Kidney epithelial cell (primary cell): ENCODE data around the gene PRR13. TPM values are rescaled to one million over a fixed set of nuclear protein-coding genes. Genes with fewer than 3 reads are reported as not detected.

Experiments
- DNase-seq: peaks from one replicate; pipeline ENCODE4 v3.0.0-alpha.2; 2010; ENCODE audit warnings: low read depth
- H3K27me3 ChIP-seq: 2 replicates; pipeline ENCODE4 v1.6.0; 2011; ENCODE audit warnings: low read length; ENCODE audit not compliant: control insufficient read depth, insufficient read depth
- H3K36me3 ChIP-seq: 2 replicates; pipeline ENCODE4 v1.5.1; 2011; ENCODE audit warnings: low read length; ENCODE audit not compliant: control insufficient read depth, insufficient read depth
- H3K4me3 ChIP-seq: 2 replicates; pipeline ENCODE4 v1.5.1; 2011; ENCODE audit warnings: low read depth, mild to moderate bottlenecking, control low read depth, low read length
- CTCF ChIP-seq: IDR thresholded peaks from 2 replicates; pipeline ENCODE4 v1.5.1; 2011; ENCODE audit warnings: mild to moderate bottlenecking, moderate library complexity, low read length, control low read depth, inconsistent platforms; ENCODE audit not compliant: insufficient read depth, poor library complexity, severe bottlenecking
- total RNA-seq: library from RNA; depleted of rRNA; stranded (reverse); fragments of >200 nt; gene quantifications from 2 replicates; pipeline ENCODE4 v1.2.3, GENCODE V29; 2015

The PRR13 gene
- total RNA-seq, 1 donor from 2014 or later = 91.4 TPM

GRCh38 chr12:53481939-53482586 lies 40.5 kb downstream of the PRR13 start:
- no peak for DNase-seq
- H3K36me3 ChIP-seq = peaks cover 8% of the 10 kb centered on the region
- no peaks in the 10 kb centered on the region for H3K27me3 ChIP-seq
- peak; percentile 34 for TF ChIP-seq CTCF
- no peak overlapping the region for H3K4me3 ChIP-seq

GRCh38 chr12:53482626-53483168 lies 41.2 kb downstream of the PRR13 start:
- peaks cover 8% of the 10 kb centered on the region for H3K36me3 ChIP-seq
- no peak for TF ChIP-seq CTCF
- DNase-seq = no peak
- no peaks in the 10 kb centered on the region for H3K27me3 ChIP-seq
- no peak overlapping the region for H3K4me3 ChIP-seq

GRCh38 chr12:53483225-53483978 lies 41.9 kb downstream of the PRR13 start:
- peaks cover 8% of the 10 kb centered on the region for H3K36me3 ChIP-seq
- TF ChIP-seq CTCF = no peak
- no peak overlapping the region for H3K4me3 ChIP-seq
- no peaks in the 10 kb centered on the region for H3K27me3 ChIP-seq
- no peak for DNase-seq

GRCh38 chr12:53483979-53484377 lies 42.4 kb downstream of the PRR13 start:
- DNase-seq = no peak
- H3K36me3 ChIP-seq = peaks cover 8% of the 10 kb centered on the region
- H3K4me3 ChIP-seq = no peak overlapping the region
- TF ChIP-seq CTCF = no peak
- no peaks in the 10 kb centered on the region for H3K27me3 ChIP-seq

GRCh38 chr12:53484686-53485575 lies 43.4 kb downstream of the PRR13 start:
- DNase-seq = no peak
- no peak overlapping the region for H3K4me3 ChIP-seq
- peaks cover 8% of the 10 kb centered on the region for H3K36me3 ChIP-seq
- H3K27me3 ChIP-seq = no peaks in the 10 kb centered on the region
- TF ChIP-seq CTCF = no peak
